Stomach (tissue), 9 donors: ENCODE measurements around the gene IGSF10. TPM values are rescaled to one million over a fixed set of nuclear protein-coding genes. Genes with fewer than 3 reads are reported as not detected.

Experiments
- DNase-seq, 2 donors: peaks; one replicate each; pipeline versions ENCODE4 v3.0.0 to v3.0.0-alpha.2; 2013 to 2019
- H3K27ac ChIP-seq, 5 donors: fragments of 200-600 bp in 4 of 5; sonication (generic) in 4 of 5; one replicate each; pipeline ENCODE4 v1.5.1; 2013 to 2019; ENCODE audit warnings: mild to moderate bottlenecking in 1 of 5, moderate library complexity in 1 of 5
- H3K27me3 ChIP-seq, 3 donors: fragments of 200-600 bp; sonication (generic); one replicate each; pipeline ENCODE4 v1.5.1; 2017 to 2019; ENCODE audit warnings: mixed run types in 1 of 3
- H3K36me3 ChIP-seq, 4 donors: fragments of 200-600 bp; sonication (generic); 1 replicate in 3 of 4; 2 replicates in 1 of 4; pipeline ENCODE4 v1.5.1; 2016 to 2019
- H3K4me1 ChIP-seq, 4 donors: fragments of 200-600 bp; sonication (generic); one replicate each; pipeline ENCODE4 v1.5.1; 2016 to 2019
- H3K4me3 ChIP-seq, 4 donors: fragments of 200-600 bp; sonication (generic) in 3 of 4; one replicate each; pipeline ENCODE4 v1.5.1; 2016 to 2019; ENCODE audit warnings: mild to moderate bottlenecking in 1 of 4
- H3K9me3 ChIP-seq, 4 donors: fragments of 200-600 bp; sonication (generic); one replicate each; pipeline ENCODE4 v1.5.1; 2016 to 2019
- EP300 ChIP-seq: sonication (generic); formaldehyde crosslinking; IDR thresholded peaks from one replicate; pipeline ENCODE4 v1.6.1; 2017; ENCODE audit warnings: antibody characterized with exemption
- POLR2A ChIP-seq, 4 donors: fragments of 450-650 bp; IDR thresholded peaks; one replicate each; pipeline ENCODE4 v1.6.1; 2016; ENCODE audit warnings: antibody characterized with exemption in 4 of 4, control low read depth in 2 of 4, mild to moderate bottlenecking in 1 of 4, moderate library complexity in 1 of 4
- POLR2AphosphoS5 ChIP-seq, 3 donors: sonication (generic); formaldehyde crosslinking; IDR thresholded peaks; one replicate each; pipeline ENCODE4 v1.6.1; 2016; ENCODE audit warnings: antibody characterized with exemption in 3 of 3
- WGBS, 5 donors: extraction: QIAGEN DNeasy Blood & Tissue Kit in 3 of 5; methylation state at CpG; one replicate each; pipeline versions ENCODE4 v1.1.5 to v1.1.7; 2013 to 2018; 5-methylcytosine and 5-hydroxymethylcytosine counted together
- intact Hi-C: fragments of 100-400 bp; cut with DNase I; formaldehyde crosslinking; loops from one replicate; pipeline ENCODE4 v1.15.1; 2023; ENCODE audit warnings: low total_unique reads
- polyA plus RNA-seq, 3 donors: library from polyadenylated mRNA; stranded (reverse); fragments of 200-250 nt; gene quantifications; one replicate each; pipeline ENCODE4 v1.2.3, GENCODE V29; 2013
- total RNA-seq, 5 donors: library from RNA; depleted of rRNA; stranded (reverse); fragments of >200 nt; gene quantifications; one replicate each; pipeline versions ENCODE4 v1.1.0 to v1.2.3, GENCODE V29; 2014 to 2016
- TF ChIP-seq, protein P1 (sequence below), 7 experiments: fragments of 450-650 bp in 4 of 7; fragments of 200-600 bp in 3 of 7; sonication (generic) in 3 of 7; IDR thresholded peaks; one replicate each; pipeline ENCODE4 v1.5.1; 2016 to 2019; ENCODE audit warnings: antibody characterized with exemption in 7 of 7, control low read depth in 2 of 7, mild to moderate bottlenecking in 1 of 7
- donor health status: healthy with polysubstance abuse.
- donor health status: Bipolar disorder and iron deficiency.
- donor health status: healthy.

IGSF10 gene
- total and polyA plus RNA-seq, 8 donors: under 0.01 to 11.9 (median 0.19) TPM; not detected in 1

- H3K4me3 ChIP-seq: no peak overlapping the region
- TF ChIP-seq POLR2AphosphoS5 (IDR thresholded peaks at IDR 0.05) (no peak), EP300 (no peak), POLR2A (IDR thresholded peaks at IDR 0.05) (no peak)
- TF ChIP-seq, protein P1, sequence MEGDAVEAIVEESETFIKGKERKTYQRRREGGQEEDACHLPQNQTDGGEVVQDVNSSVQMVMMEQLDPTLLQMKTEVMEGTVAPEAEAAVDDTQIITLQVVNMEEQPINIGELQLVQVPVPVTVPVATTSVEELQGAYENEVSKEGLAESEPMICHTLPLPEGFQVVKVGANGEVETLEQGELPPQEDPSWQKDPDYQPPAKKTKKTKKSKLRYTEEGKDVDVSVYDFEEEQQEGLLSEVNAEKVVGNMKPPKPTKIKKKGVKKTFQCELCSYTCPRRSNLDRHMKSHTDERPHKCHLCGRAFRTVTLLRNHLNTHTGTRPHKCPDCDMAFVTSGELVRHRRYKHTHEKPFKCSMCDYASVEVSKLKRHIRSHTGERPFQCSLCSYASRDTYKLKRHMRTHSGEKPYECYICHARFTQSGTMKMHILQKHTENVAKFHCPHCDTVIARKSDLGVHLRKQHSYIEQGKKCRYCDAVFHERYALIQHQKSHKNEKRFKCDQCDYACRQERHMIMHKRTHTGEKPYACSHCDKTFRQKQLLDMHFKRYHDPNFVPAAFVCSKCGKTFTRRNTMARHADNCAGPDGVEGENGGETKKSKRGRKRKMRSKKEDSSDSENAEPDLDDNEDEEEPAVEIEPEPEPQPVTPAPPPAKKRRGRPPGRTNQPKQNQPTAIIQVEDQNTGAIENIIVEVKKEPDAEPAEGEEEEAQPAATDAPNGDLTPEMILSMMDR (IDR thresholded peaks at IDR 0.05): no peak
- peaks cover 9 to 22% (median 14%) of the 10 kb centered on the region in 4 donors for H3K4me1 ChIP-seq
- H3K36me3 ChIP-seq: no peaks in the 10 kb centered on the region
- DNase-seq: no peak
- peaks cover 0 to 16% (median 6%) of the 10 kb centered on the region in 3 donors for H3K27me3 ChIP-seq
- H3K27ac ChIP-seq: no peak overlapping the region
- 41 to 85% (median 80%) methylated on average over 1 of the region's 1 CpG for WGBS, 5 donors
- intact Hi-C loops: loop anchor here (10.0 kb wide), 1 partner anchor 372 kb away; no protein-coding TSS in a partner anchor
- H3K9me3 ChIP-seq: no peaks in the 10 kb centered on the region
Observed at GRCh38 chr3:151462991-151463390, 2.1 kb upstream of the IGSF10 start.

- no peaks in the 10 kb centered on the region for H3K9me3 ChIP-seq
- no peaks in the 10 kb centered on the region for H3K36me3 ChIP-seq
- no peak overlapping the region for H3K4me3 ChIP-seq
- no peak overlapping the region for H3K27ac ChIP-seq
- TF ChIP-seq, protein P1 (IDR thresholded peaks at IDR 0.05): no peak
- TF ChIP-seq EP300 (no peak), POLR2AphosphoS5 (IDR thresholded peaks at IDR 0.05) (no peak), POLR2A (IDR thresholded peaks at IDR 0.05) (no peak)
- intact Hi-C loops: loop anchor here (10.0 kb wide), 1 partner anchor 372 kb away; no protein-coding TSS in a partner anchor
- no peak for DNase-seq
- 83 to 93% (median 88%) methylated on average over 6 of the region's 6 CpGs for WGBS, 5 donors
- H3K27me3 ChIP-seq: peaks cover 0 to 16% (median 6%) of the 10 kb centered on the region in 3 donors
- peaks cover 9 to 22% (median 14%) of the 10 kb centered on the region in 4 donors for H3K4me1 ChIP-seq
Observed at GRCh38 chr3:151462278-151462780, 1.5 kb upstream of the IGSF10 start.

GRCh38 chr3:151460228-151460627, 633 bp downstream of the IGSF10 start:
- Histone ChIP-seq H3K4me3 (peak overlapping the region; percentile 46 to 60 (median 56)), H3K9me3 (no peaks in the 10 kb centered on the region), H3K4me1 (peaks cover 9 to 22% (median 14%) of the 10 kb centered on the region in 4 donors), H3K27ac (no peak overlapping the region), H3K36me3 (no peaks in the 10 kb centered on the region), H3K27me3 (peaks cover 0 to 16% (median 6%) of the 10 kb centered on the region in 3 donors)
- intact Hi-C loops: loop anchor here (10.0 kb wide), 1 partner anchor 375 kb away; no protein-coding TSS in a partner anchor
- WGBS, 5 donors: 10 to 33% (median 25%) methylated on average over 2 of the region's 2 CpGs
- TF ChIP-seq, protein P1 (IDR thresholded peaks at IDR 0.05): no peak
- TF ChIP-seq POLR2A (IDR thresholded peaks at IDR 0.05) (no peak), POLR2AphosphoS5 (IDR thresholded peaks at IDR 0.05) (no peak), EP300 (no peak)
- no peak for DNase-seq

GRCh38 chr3:151459358-151459757, 1.5 kb downstream of the IGSF10 start:
- Histone ChIP-seq H3K27ac (no peak overlapping the region), H3K4me3 (no peak overlapping the region), H3K9me3 (no peaks in the 10 kb centered on the region), H3K36me3 (no peaks in the 10 kb centered on the region), H3K27me3 (peaks cover 0 to 16% (median 6%) of the 10 kb centered on the region in 3 donors), H3K4me1 (peaks cover 9 to 22% (median 14%) of the 10 kb centered on the region in 4 donors)
- TF ChIP-seq POLR2AphosphoS5 (IDR thresholded peaks at IDR 0.05) (no peak), POLR2A (IDR thresholded peaks at IDR 0.05) (no peak), EP300 (no peak)
- TF ChIP-seq, protein P1 (IDR thresholded peaks at IDR 0.05): no peak
- intact Hi-C loops: no loop called here
- 28 to 63% (median 51%) methylated on average over 3 of the region's 3 CpGs for WGBS, 5 donors
- DNase-seq: no peak
